Measurements from ENCODE around the gene ATP10A.

GRCh38 chr15:25658560-25658959, 204.6 kb downstream of the ATP10A start:
- TF ChIP-seq CTCF (IDR thresholded peaks at IDR 0.05) (no peak), POLR2A (IDR thresholded peaks at IDR 0.05) (no peak)
